Muscle layer of colon (tissue), 2 donors: ENCODE results near the gene TMCC3.
"Not testable (repeated sequence)": the region's sequence is repeated elsewhere in the genome, so short reads cannot be mapped to it uniquely, and the experiment has no call there.

Experiments used
- H3K27ac ChIP-seq: one replicate; pipeline ENCODE4 v1.7.0; 2013; ENCODE audit warnings: low read depth, mild to moderate bottlenecking, low read length, moderate library complexity
- H3K27me3 ChIP-seq, 2 donors: one replicate each; pipeline ENCODE4 v1.7.0; 2013; ENCODE audit warnings: low read length in 2 of 2, mild to moderate bottlenecking in 2 of 2; ENCODE audit not compliant: insufficient read depth in 2 of 2, control insufficient read depth in 1 of 2
- H3K36me3 ChIP-seq: one replicate; pipeline ENCODE4 v1.7.0; 2013; ENCODE audit warnings: mild to moderate bottlenecking, low read length; ENCODE audit not compliant: insufficient read depth
- H3K4me1 ChIP-seq: one replicate; pipeline ENCODE4 v1.7.0; 2013; ENCODE audit warnings: mild to moderate bottlenecking, low read length; ENCODE audit not compliant: insufficient read depth
- H3K4me3 ChIP-seq, 2 donors: one replicate each; pipeline ENCODE4 v1.7.0; 2013; ENCODE audit warnings: low read length in 2 of 2, low read depth in 1 of 2, mild to moderate bottlenecking in 1 of 2, moderate library complexity in 1 of 2
- H3K9ac ChIP-seq: one replicate; pipeline ENCODE4 v1.7.0; 2013; ENCODE audit warnings: low read length
- H3K9me3 ChIP-seq: one replicate; pipeline ENCODE4 v1.7.0; 2013; ENCODE audit warnings: mild to moderate bottlenecking, low read length
- donor health status: abdominal sarcoma.
- donor health status: Adenocarcinoma of cecum.

Gene TMCC3

GRCh38 chr12:94593822-94594442 is 56.4 kb downstream of the TMCC3 start:
- Histone ChIP-seq H3K4me1 (peaks cover 11% of the 10 kb centered on the region), H3K9me3 (no peaks in the 10 kb centered on the region), H3K9ac (no peak overlapping the region), H3K36me3 (no peaks in the 10 kb centered on the region), H3K4me3 (no peak overlapping the region), H3K27ac (no peak overlapping the region), H3K27me3 (no peaks in the 10 kb centered on the region)

GRCh38 chr12:94592723-94593122 is 57.6 kb downstream of the TMCC3 start:
- not testable (repeated sequence) for H3K27ac ChIP-seq, H3K36me3 ChIP-seq, H3K9me3 ChIP-seq, H3K9ac ChIP-seq, H3K27me3 ChIP-seq, H3K4me3 ChIP-seq
- H3K4me1 ChIP-seq, result peaks cover 22% of the 10 kb centered on the region

- Histone ChIP-seq H3K27ac (peak overlapping the region; percentile 53), H3K4me1 (peaks cover 28% of the 10 kb centered on the region)
These were observed 58.3 kb downstream of the TMCC3 start for GRCh38 chr12:94592080-94592479.

GRCh38 chr12:94590428-94590827 is 59.9 kb downstream of the TMCC3 start:
- peaks cover 39% of the 10 kb centered on the region for H3K4me1 ChIP-seq

More at GRCh38 chr12:94592080-94592479, 58.3 kb downstream of the TMCC3 start:
- Histone ChIP-seq H3K27me3 (no peaks in the 10 kb centered on the region), H3K4me3 (no peak overlapping the region), H3K36me3 (no peaks in the 10 kb centered on the region), H3K9ac (no peak overlapping the region), H3K9me3 (no peaks in the 10 kb centered on the region)

GRCh38 chr12:94589591-94590001 is 60.8 kb downstream of the TMCC3 start:
- Histone ChIP-seq H3K9ac (no peak overlapping the region), H3K4me1 (peaks cover 39% of the 10 kb centered on the region), H3K4me3 (no peak overlapping the region), H3K27ac (no peak overlapping the region), H3K9me3 (no peaks in the 10 kb centered on the region), H3K36me3 (no peaks in the 10 kb centered on the region), H3K27me3 (no peaks in the 10 kb centered on the region)

More at GRCh38 chr12:94590428-94590827, 59.9 kb downstream of the TMCC3 start:
- Histone ChIP-seq H3K27me3 (no peaks in the 10 kb centered on the region), H3K36me3 (no peaks in the 10 kb centered on the region), H3K27ac (no peak overlapping the region), H3K9me3 (no peaks in the 10 kb centered on the region), H3K4me3 (no peak overlapping the region), H3K9ac (no peak overlapping the region)

GRCh38 chr12:94588346-94588745 is 62.0 kb downstream of the TMCC3 start:
- no peaks in the 10 kb centered on the region for H3K9me3 ChIP-seq
- peaks cover 39% of the 10 kb centered on the region for H3K4me1 ChIP-seq
- no peaks in the 10 kb centered on the region for H3K36me3 ChIP-seq
- H3K9ac ChIP-seq, result no peak overlapping the region
- H3K27ac ChIP-seq, result no peak overlapping the region
- peak overlapping the region in 1 of 2 donors; percentile 15 for H3K4me3 ChIP-seq
- H3K27me3 ChIP-seq, result no peaks in the 10 kb centered on the region

- Histone ChIP-seq H3K9me3 (no peaks in the 10 kb centered on the region), H3K36me3 (no peaks in the 10 kb centered on the region), H3K4me3 (peak overlapping the region in 1 of 2 donors; percentile 15), H3K9ac (no peak overlapping the region), H3K27me3 (no peaks in the 10 kb centered on the region), H3K27ac (peak overlapping the region; percentile 46), H3K4me1 (peaks cover 39% of the 10 kb centered on the region)
These were observed 62.8 kb downstream of the TMCC3 start for GRCh38 chr12:94587266-94588241.

- peak overlapping the region; percentile 46 for H3K27ac ChIP-seq
- no peak overlapping the region for H3K9ac ChIP-seq
- peaks cover 36% of the 10 kb centered on the region for H3K4me1 ChIP-seq
- H3K27me3 ChIP-seq, result no peaks in the 10 kb centered on the region
- no peaks in the 10 kb centered on the region for H3K36me3 ChIP-seq
- no peak overlapping the region for H3K4me3 ChIP-seq
- no peaks in the 10 kb centered on the region for H3K9me3 ChIP-seq
These were observed 63.6 kb downstream of the TMCC3 start for GRCh38 chr12:94586589-94587259.

GRCh38 chr12:94585626-94586025 is 64.7 kb downstream of the TMCC3 start:
- Histone ChIP-seq H3K4me1 (peaks cover 32% of the 10 kb centered on the region), H3K27me3 (no peaks in the 10 kb centered on the region), H3K9me3 (no peaks in the 10 kb centered on the region), H3K36me3 (no peaks in the 10 kb centered on the region), H3K9ac (no peak overlapping the region), H3K4me3 (no peak overlapping the region), H3K27ac (no peak overlapping the region)

- H3K27ac ChIP-seq, result no peak overlapping the region
- no peaks in the 10 kb centered on the region for H3K36me3 ChIP-seq
- H3K9me3 ChIP-seq, result no peaks in the 10 kb centered on the region
These were observed 66.0 kb downstream of the TMCC3 start for GRCh38 chr12:94584377-94584776.

GRCh38 chr12:94582591-94582990 is 67.8 kb downstream of the TMCC3 start:
- Histone ChIP-seq H3K4me3 (no peak overlapping the region), H3K9me3 (no peaks in the 10 kb centered on the region), H3K4me1 (peaks cover 17% of the 10 kb centered on the region), H3K9ac (no peak overlapping the region), H3K27me3 (no peaks in the 10 kb centered on the region), H3K36me3 (no peaks in the 10 kb centered on the region), H3K27ac (no peak overlapping the region)

More at GRCh38 chr12:94584377-94584776, 66.0 kb downstream of the TMCC3 start:
- Histone ChIP-seq H3K4me3 (no peak overlapping the region), H3K4me1 (peaks cover 32% of the 10 kb centered on the region), H3K27me3 (no peaks in the 10 kb centered on the region), H3K9ac (no peak overlapping the region)
